ENCODE measurements around the gene POLR3B. TPM values are rescaled to one million over a fixed set of nuclear protein-coding genes. Genes with fewer than 3 reads are reported as not detected.
"Not testable (repeated sequence)": the region's sequence is repeated elsewhere in the genome, so short reads cannot be mapped to it uniquely, and the experiment has no call there.

POLR3B gene
- 10.8 TPM for polyA plus RNA-seq (2012; ENCODE audit: insufficient read depth, insufficient read length)

- H3K4me3 ChIP-seq (ENCODE audit: low read length), result peak within 1 kb of the TSS; percentile 63
- peak; percentile 94 for DNase-seq (ENCODE audit: low read depth, low spot score)
These were observed at the start of gene POLR3B for GRCh38 chr12:106357549-106358395. Gene POLR3B, plus strand, starts transcription at chr12:106357748. Its CDS starts 132 bp downstream, at chr12:106357880.

- no peak for DNase-seq (ENCODE audit: low read depth, low spot score)
- H3K4me3 ChIP-seq (ENCODE audit: low read length), result no peak overlapping the region
These were observed 49.4 kb upstream of the POLR3B start for GRCh38 chr12:106308121-106308520.

DNA sequence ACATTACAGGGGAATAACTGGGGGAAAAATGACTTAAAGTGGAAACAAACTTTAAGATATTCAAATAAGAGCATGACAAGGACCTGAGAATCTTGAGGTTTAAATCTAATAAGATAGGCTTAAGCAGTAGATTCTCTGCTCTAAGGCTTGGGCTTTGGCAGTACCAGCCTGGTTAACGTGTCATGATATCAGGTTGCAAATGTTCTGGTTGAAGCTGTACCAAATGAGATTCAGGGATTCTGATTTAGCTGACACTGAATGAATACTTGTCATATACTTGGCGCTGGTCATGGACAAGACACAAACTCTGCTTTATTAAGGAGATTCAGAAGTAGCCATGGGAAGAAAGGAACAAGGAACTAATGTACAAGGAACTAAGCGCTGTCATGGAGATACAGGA is 48.9 kb upstream of the POLR3B start:
- DNase-seq (ENCODE audit: low read depth, low spot score), result no peak

GRCh38 chr12:106309671-106310505 is 47.7 kb upstream of the POLR3B start:
- no peak for DNase-seq (ENCODE audit: low read depth, low spot score)
- H3K4me3 ChIP-seq (ENCODE audit: low read length), result no peak overlapping the region

More for the DNA sequence above, 48.9 kb upstream of the POLR3B start:
- H3K4me3 ChIP-seq (ENCODE audit: low read length), result no peak overlapping the region

- DNase-seq (ENCODE audit: low read depth, low spot score), result no peak
- H3K4me3 ChIP-seq (ENCODE audit: low read length), result no peak overlapping the region
These were observed 46.9 kb upstream of the POLR3B start for GRCh38 chr12:106310687-106311086.

DNA sequence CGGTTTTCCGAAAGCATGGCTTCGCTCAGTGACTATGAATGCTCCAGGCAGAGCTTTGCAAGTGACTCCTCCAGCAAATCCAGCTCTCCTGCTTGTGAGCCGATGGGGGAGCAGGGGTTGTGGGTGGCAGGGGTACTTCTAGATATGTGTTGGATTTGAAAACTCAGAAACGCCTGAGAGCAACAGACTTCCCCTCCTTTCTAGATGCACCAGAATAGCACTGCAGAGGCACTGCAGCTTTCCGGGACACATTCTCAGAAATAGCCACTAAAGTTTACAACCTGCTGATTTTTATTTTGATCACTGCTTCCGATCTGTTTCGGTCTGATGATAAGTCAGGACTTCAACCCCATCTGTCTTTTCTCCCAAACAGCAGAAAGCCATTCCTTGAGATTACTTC is 46.4 kb upstream of the POLR3B start:
- no peak overlapping the region for H3K4me3 ChIP-seq (ENCODE audit: low read length)
- no peak for DNase-seq (ENCODE audit: low read depth, low spot score)

GRCh38 chr12:106313413-106313812 is 44.1 kb upstream of the POLR3B start:
- DNase-seq (ENCODE audit: low read depth, low spot score); H3K4me3 ChIP-seq (ENCODE audit: low read length): not testable (repeated sequence)

DNA sequence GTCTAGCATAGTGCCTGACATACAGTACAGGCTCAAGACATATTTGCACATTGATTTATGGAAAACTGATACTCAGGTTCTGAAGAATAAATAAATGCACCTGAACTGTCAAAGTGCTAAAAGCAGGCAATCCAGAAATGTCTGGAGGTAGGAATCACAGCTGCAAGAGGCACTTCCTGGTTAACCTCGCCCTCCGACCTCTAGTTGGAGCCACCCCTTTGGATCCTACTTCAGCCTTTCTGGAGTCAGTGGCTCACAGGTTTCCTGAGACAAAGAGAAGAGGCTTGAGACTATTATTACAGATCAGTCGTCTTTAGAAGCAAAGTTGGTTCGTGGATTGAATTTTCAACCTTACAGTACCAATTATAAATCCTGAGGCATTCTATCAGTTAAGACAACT is 42.0 kb upstream of the POLR3B start:
- no peak for DNase-seq (ENCODE audit: low read depth, low spot score)
- H3K4me3 ChIP-seq (ENCODE audit: low read length), result no peak overlapping the region

- no peak for DNase-seq (ENCODE audit: low read depth, low spot score)
These were observed 40.0 kb upstream of the POLR3B start for GRCh38 chr12:106317406-106318082.

DNA sequence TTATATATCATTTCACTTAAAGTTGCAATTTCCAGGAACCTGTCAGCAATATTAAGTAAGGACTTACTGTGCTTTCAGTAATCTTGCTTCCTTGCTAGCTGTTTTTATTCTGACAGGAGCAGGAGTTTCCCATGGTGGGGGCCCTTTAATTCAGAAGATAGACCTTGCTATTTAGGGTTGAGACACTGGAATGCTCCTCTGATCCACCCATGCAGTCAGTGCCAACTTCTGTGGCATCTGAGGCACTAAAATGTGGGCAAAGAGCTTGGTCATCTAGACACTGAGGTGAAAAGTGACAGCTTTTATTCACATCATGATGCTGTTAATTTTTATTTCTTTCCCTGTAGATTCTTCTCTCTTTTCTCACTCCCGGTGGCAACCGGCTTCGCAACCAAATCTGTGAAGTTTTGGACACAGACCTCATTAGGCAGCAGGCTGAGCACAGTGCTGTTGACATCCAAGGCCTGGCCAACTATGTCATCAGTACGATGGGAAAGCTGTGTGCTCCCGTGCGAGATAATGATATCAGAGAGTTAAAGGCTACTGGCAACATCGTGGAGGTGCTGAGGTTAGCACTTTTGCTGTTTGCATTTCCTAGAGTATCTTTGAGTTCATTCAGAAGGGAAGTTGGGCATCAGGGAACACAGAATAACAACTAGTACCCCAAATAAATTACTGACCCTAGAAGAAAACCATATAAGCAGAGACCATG is 36.3 kb upstream of the POLR3B start:
- no peak for DNase-seq (ENCODE audit: low read depth, low spot score)
- no peak overlapping the region for H3K4me3 ChIP-seq (ENCODE audit: low read length)

More at GRCh38 chr12:106317406-106318082, 40.0 kb upstream of the POLR3B start:
- no peak overlapping the region for H3K4me3 ChIP-seq (ENCODE audit: low read length)

GRCh38 chr12:106323537-106323936 is 34.0 kb upstream of the POLR3B start:
- H3K4me3 ChIP-seq (ENCODE audit: low read length), result no peak overlapping the region
- no peak for DNase-seq (ENCODE audit: low read depth, low spot score)

GRCh38 chr12:106327309-106327869 is 30.2 kb upstream of the POLR3B start:
- no peak overlapping the region for H3K4me3 ChIP-seq (ENCODE audit: low read length)
- no peak for DNase-seq (ENCODE audit: low read depth, low spot score)

- no peak overlapping the region for H3K4me3 ChIP-seq (ENCODE audit: low read length)
- DNase-seq (ENCODE audit: low read depth, low spot score), result no peak
These were observed 28.8 kb upstream of the POLR3B start for GRCh38 chr12:106328735-106329134.

GRCh38 chr12:106329231-106329982 is 28.1 kb upstream of the POLR3B start:
- H3K4me3 ChIP-seq (ENCODE audit: low read length), result no peak overlapping the region
- DNase-seq (ENCODE audit: low read depth, low spot score), result no peak

DNA sequence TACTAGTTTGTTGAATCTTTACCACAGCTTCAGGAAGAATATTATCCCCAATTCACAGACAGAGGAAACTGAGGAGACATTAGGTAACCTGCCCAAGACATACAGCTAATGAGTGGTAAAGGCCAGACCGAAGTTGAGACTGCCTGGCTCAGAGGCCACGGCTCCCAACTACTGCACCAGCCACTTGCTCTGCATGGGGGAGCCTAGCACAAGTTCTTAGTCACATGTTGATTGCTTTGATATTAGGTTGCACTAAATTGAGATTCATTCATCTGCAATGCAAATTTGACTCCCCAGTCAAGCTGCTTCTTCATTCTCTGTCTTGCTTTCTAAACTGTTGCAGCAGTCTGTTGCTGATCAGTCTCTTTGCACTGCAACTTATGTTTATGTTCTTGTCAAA is 25.9 kb upstream of the POLR3B start:
- H3K4me3 ChIP-seq (ENCODE audit: low read length), result no peak overlapping the region
- DNase-seq (ENCODE audit: low read depth, low spot score), result no peak

DNA sequence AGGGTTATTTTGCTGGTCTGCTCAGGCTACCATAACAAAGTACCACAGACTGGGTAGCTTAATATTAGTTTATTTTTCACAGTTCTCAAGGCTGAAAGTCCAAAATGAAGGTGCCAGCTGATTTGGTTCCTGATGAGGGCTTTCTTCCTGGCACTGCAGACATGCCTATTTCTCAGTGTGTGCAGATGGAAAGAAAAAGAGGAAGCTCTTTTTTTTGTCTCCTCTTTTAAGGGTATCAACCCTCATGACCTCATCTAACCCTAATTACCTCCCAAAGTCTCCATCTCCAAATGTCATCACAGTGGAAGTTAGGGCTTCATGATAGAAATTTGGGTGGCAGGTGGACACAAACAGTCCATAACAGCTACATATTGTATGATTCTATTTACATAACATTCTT is 25.0 kb upstream of the POLR3B start:
- H3K4me3 ChIP-seq (ENCODE audit: low read length), result no peak overlapping the region
- no peak for DNase-seq (ENCODE audit: low read depth, low spot score)

DNA sequence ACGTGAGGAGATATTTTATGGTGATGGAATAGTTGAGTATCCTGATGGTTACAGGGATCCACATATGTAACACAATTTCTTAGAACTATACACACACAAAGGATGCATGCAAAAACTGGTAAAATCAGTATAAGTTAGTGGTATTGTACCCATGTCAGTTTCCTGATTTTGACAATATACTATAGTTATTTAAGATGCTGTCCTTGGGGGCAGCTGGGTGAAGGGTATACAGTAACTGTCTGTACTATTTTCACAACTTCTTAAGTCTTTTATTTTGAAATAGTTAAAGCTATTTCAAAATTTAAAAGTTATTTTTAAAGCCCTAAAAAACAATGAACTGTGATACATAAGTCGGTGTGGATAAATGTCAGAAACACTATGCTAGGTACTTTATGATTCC is 24.5 kb upstream of the POLR3B start:
- no peak for DNase-seq (ENCODE audit: low read depth, low spot score)

GRCh38 chr12:106333756-106334155 is 23.8 kb upstream of the POLR3B start:
- H3K4me3 ChIP-seq (ENCODE audit: low read length), result no peak overlapping the region
- DNase-seq (ENCODE audit: low read depth, low spot score), result no peak

More for the DNA sequence above, 24.5 kb upstream of the POLR3B start:
- no peak overlapping the region for H3K4me3 ChIP-seq (ENCODE audit: low read length)

Measured in Jurkat, Clone E6-1 (cell line).